Measurements from ENCODE around the gene CHI3L2. TPM values are rescaled to one million over a fixed set of nuclear protein-coding genes. Genes with fewer than 3 reads are reported as not detected.

Gene CHI3L2
- polyA plus RNA-seq, 2 of the 4 experiments (the other 2 are of a cell fraction): 0.23 to 0.43 TPM

DNA sequence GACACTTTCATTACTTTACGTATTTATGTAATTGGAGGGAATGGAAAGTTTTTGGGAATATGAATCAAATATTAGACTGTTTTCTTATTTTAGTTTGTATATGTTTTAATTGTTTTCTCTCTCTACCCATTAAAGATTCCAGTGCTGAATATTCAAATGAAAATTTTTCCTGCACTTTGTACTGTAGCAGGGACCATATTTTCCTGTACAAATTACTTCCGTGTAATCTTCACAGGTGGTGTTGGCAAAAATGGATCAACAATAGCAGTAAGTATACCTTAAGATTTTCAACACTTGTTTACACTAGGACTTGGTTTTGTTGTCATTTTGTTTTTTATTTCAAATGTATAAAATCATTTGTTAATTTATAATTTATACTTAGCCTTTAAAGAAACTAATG, 45.5 kb upstream of the CHI3L2 start:
- FAIRE-seq (no peak), ATAC-seq (no peak), DNase-seq (ENCODE audit: low read depth in 1 of 2, low spot score in 1 of 2) (no peak)
- whole genome bisulfite sequencing (ENCODE audit: missing lambda C conversion rate): 89% methylated on average over 2 of the region's 2 CpGs
- Histone ChIP-seq H3K27ac (no peak overlapping the region), H3K9me3 (no peaks in the 10 kb centered on the region), H3K4me1 (no peaks in the 10 kb centered on the region), H3K4me2 (no peak overlapping the region), H3K4me3 (no peak overlapping the region)
- POLR2A ChIA-PET: no interaction called here
- CTCF ChIA-PET: interaction anchor here (0.6 kb wide), 1 partner anchor 299 kb away, joined by 3 read pairs; no protein-coding TSS in a partner anchor
- TF ChIP-seq, protein P1, sequence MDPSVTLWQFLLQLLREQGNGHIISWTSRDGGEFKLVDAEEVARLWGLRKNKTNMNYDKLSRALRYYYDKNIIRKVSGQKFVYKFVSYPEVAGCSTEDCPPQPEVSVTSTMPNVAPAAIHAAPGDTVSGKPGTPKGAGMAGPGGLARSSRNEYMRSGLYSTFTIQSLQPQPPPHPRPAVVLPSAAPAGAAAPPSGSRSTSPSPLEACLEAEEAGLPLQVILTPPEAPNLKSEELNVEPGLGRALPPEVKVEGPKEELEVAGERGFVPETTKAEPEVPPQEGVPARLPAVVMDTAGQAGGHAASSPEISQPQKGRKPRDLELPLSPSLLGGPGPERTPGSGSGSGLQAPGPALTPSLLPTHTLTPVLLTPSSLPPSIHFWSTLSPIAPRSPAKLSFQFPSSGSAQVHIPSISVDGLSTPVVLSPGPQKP (IDR thresholded peaks at IDR 0.05; ENCODE audit: low read depth, low read length): no peak
- TF ChIP-seq HDAC2 (IDR thresholded peaks at IDR 0.05) (no peak), ESRRA (IDR thresholded peaks at IDR 0.05; ENCODE audit: borderline replicate concordance, low read length) (no peak), MAFK (IDR thresholded peaks at IDR 0.05; ENCODE audit: partially characterized antibody) (no peak), ZFP36 (IDR thresholded peaks at IDR 0.05; ENCODE audit: borderline replicate concordance, partially characterized antibody) (no peak), JUNB (IDR thresholded peaks at IDR 0.05) (no peak), CBX2 (IDR thresholded peaks at IDR 0.05; ENCODE audit: borderline replicate concordance, low read depth) (no peak), KDM5A (IDR thresholded peaks at IDR 0.05) (no peak), BHLHE40 (IDR thresholded peaks at IDR 0.05; ENCODE audit: low read depth, low read length) (no peak), NPAS2 (CRISPR knock-in tag; IDR thresholded peaks at IDR 0.05; ENCODE audit: borderline replicate concordance) (no peak), RAD21 (conservative IDR thresholded peaks at IDR 0.05 in 1 of 2, IDR thresholded peaks at IDR 0.05 in 1 of 2) (no peak), JUN (IDR thresholded peaks at IDR 0.05) (no peak), ZSCAN20 (CRISPR knock-in tag; IDR thresholded peaks at IDR 0.05) (no peak), MAX (IDR thresholded peaks at IDR 0.05) (no peak)
- TF ChIP-seq, protein P2, sequence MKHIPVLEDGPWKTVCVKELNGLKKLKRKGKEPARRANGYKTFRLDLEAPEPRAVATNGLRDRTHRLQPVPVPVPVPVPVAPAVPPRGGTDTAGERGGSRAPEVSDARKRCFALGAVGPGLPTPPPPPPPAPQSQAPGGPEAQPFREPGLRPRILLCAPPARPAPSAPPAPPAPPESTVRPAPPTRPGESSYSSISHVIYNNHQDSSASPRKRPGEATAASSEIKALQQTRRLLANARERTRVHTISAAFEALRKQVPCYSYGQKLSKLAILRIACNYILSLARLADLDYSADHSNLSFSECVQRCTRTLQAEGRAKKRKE (CRISPR knock-in tag; IDR thresholded peaks at IDR 0.05; ENCODE audit: low read depth): no peak

- CTCF ChIA-PET: no interaction called here
- POLR2A ChIA-PET: no interaction called here
- TF ChIP-seq ZSCAN20 (CRISPR knock-in tag; IDR thresholded peaks at IDR 0.05) (no peak), PBX3 (IDR thresholded peaks at IDR 0.05) (no peak), HDAC2 (IDR thresholded peaks at IDR 0.05) (no peak), RARB (CRISPR knock-in tag; IDR thresholded peaks at IDR 0.05) (no peak), POLR2AphosphoS2 (conservative IDR thresholded peaks at IDR 0.05; ENCODE audit: low read length) (no peak), HOXB13 (CRISPR knock-in tag; IDR thresholded peaks at IDR 0.05; ENCODE audit: low read depth) (no peak), HOXA7 (CRISPR knock-in tag; IDR thresholded peaks at IDR 0.05) (no peak), BCL3 (IDR thresholded peaks at IDR 0.05) (no peak)
- TF ChIP-seq, protein P1 (IDR thresholded peaks at IDR 0.05; ENCODE audit: low read depth, low read length): no peak
- TF ChIP-seq, protein P3, sequence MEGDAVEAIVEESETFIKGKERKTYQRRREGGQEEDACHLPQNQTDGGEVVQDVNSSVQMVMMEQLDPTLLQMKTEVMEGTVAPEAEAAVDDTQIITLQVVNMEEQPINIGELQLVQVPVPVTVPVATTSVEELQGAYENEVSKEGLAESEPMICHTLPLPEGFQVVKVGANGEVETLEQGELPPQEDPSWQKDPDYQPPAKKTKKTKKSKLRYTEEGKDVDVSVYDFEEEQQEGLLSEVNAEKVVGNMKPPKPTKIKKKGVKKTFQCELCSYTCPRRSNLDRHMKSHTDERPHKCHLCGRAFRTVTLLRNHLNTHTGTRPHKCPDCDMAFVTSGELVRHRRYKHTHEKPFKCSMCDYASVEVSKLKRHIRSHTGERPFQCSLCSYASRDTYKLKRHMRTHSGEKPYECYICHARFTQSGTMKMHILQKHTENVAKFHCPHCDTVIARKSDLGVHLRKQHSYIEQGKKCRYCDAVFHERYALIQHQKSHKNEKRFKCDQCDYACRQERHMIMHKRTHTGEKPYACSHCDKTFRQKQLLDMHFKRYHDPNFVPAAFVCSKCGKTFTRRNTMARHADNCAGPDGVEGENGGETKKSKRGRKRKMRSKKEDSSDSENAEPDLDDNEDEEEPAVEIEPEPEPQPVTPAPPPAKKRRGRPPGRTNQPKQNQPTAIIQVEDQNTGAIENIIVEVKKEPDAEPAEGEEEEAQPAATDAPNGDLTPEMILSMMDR (IDR thresholded peaks at IDR 0.05): no peak
- Histone ChIP-seq H3K9me3 (no peaks in the 10 kb centered on the region), H3K4me1 (no peaks in the 10 kb centered on the region), H3K4me2 (no peak overlapping the region), H3K4me3 (no peak overlapping the region), H3K27ac (no peak overlapping the region)
- WGBS (ENCODE audit: missing lambda C conversion rate): 96% methylated on average over 6 of the region's 6 CpGs
- no peak for ATAC-seq
- FAIRE-seq: no peak
- no peak for DNase-seq (ENCODE audit: low read depth in 1 of 2, low spot score in 1 of 2)
Observed at GRCh38 chr1:111183308-111184069, 44.0 kb upstream of the CHI3L2 start.

Data from A549 (cell line).